ENCODE data around the gene CCDC170. TPM values are rescaled to one million over a fixed set of nuclear protein-coding genes. Genes with fewer than 3 reads are reported as not detected.

Gene CCDC170
- total RNA-seq, 1 donor from 2014 or later, result 1.9 TPM

GRCh38 chr6:151639750-151640149 lies 145.9 kb downstream of the CCDC170 start:
- no peak for DNase-seq (ENCODE audit: extremely low spot score, unreplicated experiment)
- no peaks in the 10 kb centered on the region for H3K4me1 Mint-ChIP-seq (ENCODE audit: unreplicated experiment)
- H3K27ac Mint-ChIP-seq, result no peak overlapping the region
- no peak for TF ChIP-seq CTCF (conservative IDR thresholded peaks at IDR 0.05)
- H3K4me3 Mint-ChIP-seq, result no peak overlapping the region
- peaks cover 6% of the 10 kb centered on the region for H3K27me3 Mint-ChIP-seq
- H3K36me3 Mint-ChIP-seq, result no peaks in the 10 kb centered on the region
- no peaks in the 10 kb centered on the region for H3K9me3 Mint-ChIP-seq

GRCh38 chr6:151641028-151641427 lies 147.2 kb downstream of the CCDC170 start:
- Mint-ChIP-seq H3K4me3 (no peak overlapping the region), H3K36me3 (no peaks in the 10 kb centered on the region), H3K9me3 (no peaks in the 10 kb centered on the region), H3K27me3 (peaks cover 6% of the 10 kb centered on the region), H3K27ac (no peak overlapping the region), H3K4me1 (ENCODE audit: unreplicated experiment) (no peaks in the 10 kb centered on the region)
- no peak for TF ChIP-seq CTCF (conservative IDR thresholded peaks at IDR 0.05)
- DNase-seq (ENCODE audit: extremely low spot score, unreplicated experiment), result no peak

GRCh38 chr6:151647976-151648639 lies 154.3 kb downstream of the CCDC170 start:
- Mint-ChIP-seq H3K27ac (no peak overlapping the region), H3K36me3 (no peaks in the 10 kb centered on the region), H3K4me3 (no peak overlapping the region), H3K27me3 (peaks cover 9% of the 10 kb centered on the region), H3K9me3 (no peaks in the 10 kb centered on the region), H3K4me1 (ENCODE audit: unreplicated experiment) (no peaks in the 10 kb centered on the region)
- TF ChIP-seq CTCF (conservative IDR thresholded peaks at IDR 0.05), result peak; percentile 49
- no peak for DNase-seq (ENCODE audit: extremely low spot score, unreplicated experiment)

DNA sequence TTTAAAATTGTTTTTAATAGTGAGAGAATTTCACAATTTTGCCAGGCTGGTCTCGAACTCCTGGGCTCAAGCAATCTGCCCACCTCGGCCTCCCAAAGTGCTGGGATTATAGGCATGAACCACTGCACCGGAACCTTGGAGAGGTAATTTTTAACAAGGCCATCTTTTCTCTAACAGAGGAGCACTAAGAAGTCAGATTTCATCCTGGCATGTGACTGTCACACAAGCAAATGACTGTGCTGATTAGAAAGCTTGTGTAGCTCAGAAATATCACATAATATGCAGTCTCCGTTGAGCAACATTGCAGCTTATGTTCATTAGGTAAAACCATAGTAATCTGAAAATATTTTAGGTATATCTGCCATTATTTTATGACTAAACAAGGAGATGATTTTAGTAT lies 156.0 kb downstream of the CCDC170 start:
- Mint-ChIP-seq H3K27ac (no peak overlapping the region), H3K4me1 (ENCODE audit: unreplicated experiment) (no peaks in the 10 kb centered on the region), H3K36me3 (no peaks in the 10 kb centered on the region), H3K4me3 (no peak overlapping the region), H3K9me3 (no peaks in the 10 kb centered on the region), H3K27me3 (peaks cover 3% of the 10 kb centered on the region)
- no peak for TF ChIP-seq CTCF (conservative IDR thresholded peaks at IDR 0.05)
- DNase-seq (ENCODE audit: extremely low spot score, unreplicated experiment), result no peak

- H3K36me3 Mint-ChIP-seq, result no peaks in the 10 kb centered on the region
- H3K27me3 Mint-ChIP-seq, result peaks cover 2% of the 10 kb centered on the region
- no peak for TF ChIP-seq CTCF (conservative IDR thresholded peaks at IDR 0.05)
- no peaks in the 10 kb centered on the region for H3K9me3 Mint-ChIP-seq
- no peak for DNase-seq (ENCODE audit: extremely low spot score, unreplicated experiment)
- no peaks in the 10 kb centered on the region for H3K4me1 Mint-ChIP-seq (ENCODE audit: unreplicated experiment)
- no peak overlapping the region for H3K27ac Mint-ChIP-seq
- H3K4me3 Mint-ChIP-seq, result no peak overlapping the region
Observed at GRCh38 chr6:151651639-151652038, 157.8 kb downstream of the CCDC170 start.

All from type B pancreatic cell (in vitro differentiated cells).